Stomach (tissue), 9 donors: ENCODE results near the gene TMEM132E. TPM values are rescaled to one million over a fixed set of nuclear protein-coding genes. Genes with fewer than 3 reads are reported as not detected.

Source experiments
- DNase-seq, 2 donors: peaks; one replicate each; pipeline versions ENCODE4 v3.0.0 to v3.0.0-alpha.2; 2013 to 2019
- H3K27ac ChIP-seq, 5 donors: fragments of 200-600 bp in 4 of 5; sonication (generic) in 4 of 5; one replicate each; pipeline ENCODE4 v1.5.1; 2013 to 2019; ENCODE audit warnings: mild to moderate bottlenecking in 1 of 5, moderate library complexity in 1 of 5
- H3K27me3 ChIP-seq, 3 donors: fragments of 200-600 bp; sonication (generic); one replicate each; pipeline ENCODE4 v1.5.1; 2017 to 2019; ENCODE audit warnings: mixed run types in 1 of 3
- H3K36me3 ChIP-seq, 4 donors: fragments of 200-600 bp; sonication (generic); 1 replicate in 3 of 4; 2 replicates in 1 of 4; pipeline ENCODE4 v1.5.1; 2016 to 2019
- H3K4me1 ChIP-seq, 4 donors: fragments of 200-600 bp; sonication (generic); one replicate each; pipeline ENCODE4 v1.5.1; 2016 to 2019
- H3K4me3 ChIP-seq, 4 donors: fragments of 200-600 bp; sonication (generic) in 3 of 4; one replicate each; pipeline ENCODE4 v1.5.1; 2016 to 2019; ENCODE audit warnings: mild to moderate bottlenecking in 1 of 4
- H3K9me3 ChIP-seq, 4 donors: fragments of 200-600 bp; sonication (generic); one replicate each; pipeline ENCODE4 v1.5.1; 2016 to 2019
- CTCF ChIP-seq, 7 experiments: fragments of 450-650 bp in 4 of 7; fragments of 200-600 bp in 3 of 7; sonication (generic) in 3 of 7; IDR thresholded peaks; one replicate each; pipeline ENCODE4 v1.5.1; 2016 to 2019; ENCODE audit warnings: antibody characterized with exemption in 7 of 7, control low read depth in 2 of 7, mild to moderate bottlenecking in 1 of 7
- EP300 ChIP-seq: sonication (generic); formaldehyde crosslinking; IDR thresholded peaks from one replicate; pipeline ENCODE4 v1.6.1; 2017; ENCODE audit warnings: antibody characterized with exemption
- POLR2A ChIP-seq, 4 donors: fragments of 450-650 bp; IDR thresholded peaks; one replicate each; pipeline ENCODE4 v1.6.1; 2016; ENCODE audit warnings: antibody characterized with exemption in 4 of 4, control low read depth in 2 of 4, mild to moderate bottlenecking in 1 of 4, moderate library complexity in 1 of 4
- POLR2AphosphoS5 ChIP-seq, 3 donors: sonication (generic); formaldehyde crosslinking; IDR thresholded peaks; one replicate each; pipeline ENCODE4 v1.6.1; 2016; ENCODE audit warnings: antibody characterized with exemption in 3 of 3
- WGBS, 5 donors: extraction: QIAGEN DNeasy Blood & Tissue Kit in 3 of 5; methylation state at CpG; one replicate each; pipeline versions ENCODE4 v1.1.5 to v1.1.7; 2013 to 2018; 5-methylcytosine and 5-hydroxymethylcytosine counted together
- intact Hi-C: fragments of 100-400 bp; cut with DNase I; formaldehyde crosslinking; loops from one replicate; pipeline ENCODE4 v1.15.1; 2023; ENCODE audit warnings: low total_unique reads
- polyA plus RNA-seq, 3 donors: library from polyadenylated mRNA; stranded (reverse); fragments of 200-250 nt; gene quantifications; one replicate each; pipeline ENCODE4 v1.2.3, GENCODE V29; 2013
- total RNA-seq, 5 donors: library from RNA; depleted of rRNA; stranded (reverse); fragments of >200 nt; gene quantifications; one replicate each; pipeline versions ENCODE4 v1.1.0 to v1.2.3, GENCODE V29; 2014 to 2016
- donor health status: healthy with polysubstance abuse.
- donor health status: Bipolar disorder and iron deficiency.
- donor health status: healthy.

Gene TMEM132E
- total and polyA plus RNA-seq, 8 donors, result 0.05 to 0.55 (median 0.12) TPM; not detected in 5

DNA sequence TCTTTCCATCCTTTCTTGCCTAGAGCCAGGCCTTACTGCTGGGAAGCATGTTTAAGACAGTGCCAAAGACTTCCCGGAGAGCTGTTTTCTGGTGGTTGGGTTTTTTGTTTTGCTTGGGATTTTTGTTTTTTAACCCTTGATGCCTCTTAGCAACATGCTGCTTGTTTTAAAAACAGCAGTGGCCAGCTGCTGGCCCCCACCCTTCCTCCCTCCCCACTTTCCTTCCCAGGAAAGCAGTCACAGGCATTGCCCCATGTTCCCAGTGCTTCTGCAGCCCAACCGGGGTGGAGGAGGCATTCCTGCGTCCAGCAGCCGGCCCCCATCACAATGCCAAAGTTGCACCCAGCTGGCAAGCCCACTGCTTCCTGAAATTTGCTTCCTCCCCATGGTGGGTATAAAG lies 12.6 kb downstream of the TMEM132E start:
- intact Hi-C loops, result no loop called here
- TF ChIP-seq POLR2AphosphoS5 (IDR thresholded peaks at IDR 0.05) (no peak), EP300 (no peak)
- DNase-seq, result no peak
- Histone ChIP-seq H3K9me3 (no peaks in the 10 kb centered on the region), H3K36me3 (no peaks in the 10 kb centered on the region), H3K27me3 (peaks cover 0 to 61% (median 19%) of the 10 kb centered on the region in 3 donors), H3K4me1 (no peaks in the 10 kb centered on the region), H3K4me3 (no peak overlapping the region), H3K27ac (no peak overlapping the region)
- WGBS, 5 donors, result 31 to 53% (median 47%) methylated on average over 4 of the region's 4 CpGs

- Histone ChIP-seq H3K4me3 (no peak overlapping the region), H3K36me3 (no peaks in the 10 kb centered on the region), H3K27ac (no peak overlapping the region), H3K4me1 (no peaks in the 10 kb centered on the region), H3K9me3 (no peaks in the 10 kb centered on the region), H3K27me3 (peaks cover 0 to 53% (median 11%) of the 10 kb centered on the region in 3 donors)
- intact Hi-C loops, result no loop called here
- 18 to 34% (median 28%) methylated on average over 5 of the region's 5 CpGs for WGBS, 5 donors
- TF ChIP-seq CTCF (IDR thresholded peaks at IDR 0.05) (no peak), EP300 (no peak), POLR2A (IDR thresholded peaks at IDR 0.05) (no peak), POLR2AphosphoS5 (IDR thresholded peaks at IDR 0.05) (no peak)
- DNase-seq, result no peak
Measured at GRCh38 chr17:34596920-34597319, 17.5 kb downstream of the TMEM132E start.

DNA sequence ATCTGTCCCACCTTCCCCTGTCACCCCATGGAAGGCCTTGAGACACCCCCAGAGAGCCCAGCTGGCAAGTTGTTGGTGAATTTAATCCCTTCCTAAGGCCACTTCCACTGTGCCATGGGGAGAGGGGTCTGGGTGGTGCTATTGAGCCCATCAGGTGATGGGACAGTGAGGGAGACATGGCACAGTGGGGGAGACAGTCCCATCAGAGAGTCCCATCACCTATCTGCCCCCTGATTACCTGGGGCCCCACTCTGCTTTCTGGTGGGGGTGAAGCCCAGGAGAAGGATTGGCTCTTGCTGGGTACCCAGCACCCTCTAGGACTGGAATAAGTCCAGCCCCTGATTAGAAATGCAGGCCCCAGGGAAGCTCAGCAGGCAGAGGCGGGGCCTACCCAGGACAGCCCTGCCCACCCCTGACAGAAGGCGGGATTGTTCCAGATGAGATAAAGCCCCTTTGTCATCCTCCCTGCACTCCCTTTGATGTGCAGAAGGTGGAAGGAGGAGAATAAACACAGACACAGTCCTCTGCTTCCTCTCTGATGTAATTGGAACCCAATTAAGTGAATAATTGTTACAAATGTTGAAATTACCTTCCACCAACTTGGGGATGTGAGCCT lies 18.9 kb downstream of the TMEM132E start:
- intact Hi-C loops, result no loop called here
- WGBS, 5 donors, result 34 to 67% (median 49%) methylated on average over 2 of the region's 2 CpGs
- H3K4me3 ChIP-seq, result no peak overlapping the region

GRCh38 chr17:34601416-34601815 lies 22.0 kb downstream of the TMEM132E start:
- Histone ChIP-seq H3K4me3 (no peak overlapping the region), H3K27ac (no peak overlapping the region), H3K36me3 (no peaks in the 10 kb centered on the region), H3K4me1 (no peaks in the 10 kb centered on the region), H3K27me3 (peaks cover 0 to 66% (median 0%) of the 10 kb centered on the region in 3 donors), H3K9me3 (no peaks in the 10 kb centered on the region)
- 40 to 58% (median 44%) methylated on average over 3 of the region's 3 CpGs for WGBS, 5 donors
- intact Hi-C loops, result no loop called here
- TF ChIP-seq POLR2AphosphoS5 (IDR thresholded peaks at IDR 0.05), result no peak
- TF ChIP-seq POLR2A (IDR thresholded peaks at IDR 0.05), result no peak
- no peak for TF ChIP-seq EP300
- no peak for TF ChIP-seq CTCF (IDR thresholded peaks at IDR 0.05)
- no peak for DNase-seq

More for the DNA sequence above, 18.9 kb downstream of the TMEM132E start:
- Histone ChIP-seq H3K36me3 (no peaks in the 10 kb centered on the region), H3K27me3 (peaks cover 0 to 55% (median 11%) of the 10 kb centered on the region in 3 donors), H3K4me1 (no peaks in the 10 kb centered on the region), H3K27ac (no peak overlapping the region), H3K9me3 (no peaks in the 10 kb centered on the region)
- DNase-seq, result peak in 1 of 2 donors; percentile 42
- TF ChIP-seq CTCF (IDR thresholded peaks at IDR 0.05), result no peak
- TF ChIP-seq POLR2A (IDR thresholded peaks at IDR 0.05), result no peak
- TF ChIP-seq EP300, result no peak
- no peak for TF ChIP-seq POLR2AphosphoS5 (IDR thresholded peaks at IDR 0.05)

DNA sequence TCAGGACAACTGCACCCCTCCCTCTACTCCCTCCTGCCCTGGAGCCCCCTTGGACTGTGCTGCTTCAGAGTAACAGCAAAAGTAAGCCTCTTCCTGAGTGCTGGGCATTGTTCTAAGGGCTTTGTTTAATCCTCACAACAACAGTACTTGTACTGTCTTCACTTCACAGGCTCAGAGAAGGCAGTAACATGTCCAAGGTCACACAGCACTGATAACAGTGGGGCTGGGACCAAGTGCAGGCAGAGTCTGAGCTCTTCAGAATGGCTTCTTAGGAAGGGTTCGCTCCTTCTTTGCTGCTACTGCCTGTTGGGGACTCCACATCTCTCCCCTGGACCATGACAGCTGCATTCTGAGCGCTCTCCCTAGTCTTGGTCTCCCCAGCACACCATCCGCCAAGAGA lies 24.6 kb downstream of the TMEM132E start:
- intact Hi-C loops, result no loop called here
- WGBS, 5 donors, result 85 to 100% (median 94%) methylated on average over 3 of the region's 3 CpGs
- no peaks in the 10 kb centered on the region for H3K4me1 ChIP-seq
- TF ChIP-seq POLR2A (IDR thresholded peaks at IDR 0.05), result no peak
- TF ChIP-seq POLR2AphosphoS5 (IDR thresholded peaks at IDR 0.05), result no peak
- no peak for TF ChIP-seq EP300
- TF ChIP-seq CTCF (IDR thresholded peaks at IDR 0.05), result no peak
- DNase-seq, result no peak
- H3K36me3 ChIP-seq, result no peaks in the 10 kb centered on the region
- H3K27ac ChIP-seq, result no peak overlapping the region
- no peaks in the 10 kb centered on the region for H3K9me3 ChIP-seq
- no peak overlapping the region for H3K4me3 ChIP-seq
- H3K27me3 ChIP-seq, result peaks cover 1 to 71% (median 5%) of the 10 kb centered on the region in 3 donors
